Measurements from ENCODE around the gene ZCWPW1.
"Not testable (repeated sequence)": the region's sequence is repeated elsewhere in the genome, so short reads cannot be mapped to it uniquely, and the experiment has no call there.

ZCWPW1 gene

GRCh38 chr7:100464210-100464660 lies 35.7 kb upstream of the ZCWPW1 start, which contains the start of gene SPACDR:
SPACDR (minus strand) TSS chr7:100464260; CDS start chr7:100464025, 235 bp downstream.
- DNase-seq (ENCODE audit: low read depth, low spot score): no peak

DNA sequence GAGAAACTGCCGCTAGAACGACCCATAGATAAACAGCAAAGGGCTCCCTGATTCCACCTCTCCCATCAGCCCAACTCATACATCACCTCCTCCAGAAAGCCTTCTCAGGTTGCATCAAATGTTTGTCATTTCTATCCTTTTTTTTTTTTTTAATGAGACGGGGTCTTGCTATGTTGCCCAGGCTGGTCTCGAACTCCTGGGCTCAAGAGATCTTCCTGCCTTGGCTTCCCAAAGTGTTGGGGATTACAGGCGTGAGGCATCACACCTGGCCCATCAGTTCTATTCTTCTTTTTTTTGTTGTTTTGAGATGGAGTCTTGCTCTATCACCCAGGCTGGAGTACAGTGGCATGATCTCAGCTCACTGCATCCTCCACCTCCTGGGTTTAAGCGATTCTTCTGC lies 28.5 kb upstream of the ZCWPW1 start:
- H3K4me3 ChIP-seq (ENCODE audit: low read length): no peak overlapping the region
- DNase-seq (ENCODE audit: low read depth, low spot score): no peak

More at GRCh38 chr7:100464210-100464660, 35.7 kb upstream of the ZCWPW1 start, which contains the start of gene SPACDR:
- H3K4me3 ChIP-seq (ENCODE audit: low read length): no peak within 1 kb of the TSS

DNA sequence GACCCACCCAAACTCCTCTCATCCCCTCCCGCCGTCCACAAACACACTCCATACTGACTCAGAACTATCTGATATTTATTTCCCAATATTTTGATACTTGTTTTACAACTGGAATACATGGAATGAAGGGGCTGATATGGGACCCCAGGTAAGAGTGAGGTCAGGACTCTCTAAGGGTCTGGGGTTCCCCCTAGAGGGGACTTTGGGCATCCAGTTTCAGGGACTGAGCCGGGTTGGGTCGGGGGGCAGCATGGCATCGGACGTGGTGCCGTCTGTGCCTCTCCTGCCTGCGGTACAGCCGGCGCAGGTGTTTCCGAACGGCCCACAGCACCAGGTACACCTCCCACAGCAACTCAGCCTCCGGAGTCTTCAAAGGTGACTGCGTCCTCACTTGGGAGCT lies 28.1 kb upstream of the ZCWPW1 start:
- DNase-seq (ENCODE audit: low read depth, low spot score): no peak
- no peak overlapping the region for H3K4me3 ChIP-seq (ENCODE audit: low read length)

- no peak for DNase-seq (ENCODE audit: low read depth, low spot score)
- no peak overlapping the region for H3K4me3 ChIP-seq (ENCODE audit: low read length)
These were observed 26.7 kb upstream of the ZCWPW1 start for GRCh38 chr7:100455206-100455605.

DNA sequence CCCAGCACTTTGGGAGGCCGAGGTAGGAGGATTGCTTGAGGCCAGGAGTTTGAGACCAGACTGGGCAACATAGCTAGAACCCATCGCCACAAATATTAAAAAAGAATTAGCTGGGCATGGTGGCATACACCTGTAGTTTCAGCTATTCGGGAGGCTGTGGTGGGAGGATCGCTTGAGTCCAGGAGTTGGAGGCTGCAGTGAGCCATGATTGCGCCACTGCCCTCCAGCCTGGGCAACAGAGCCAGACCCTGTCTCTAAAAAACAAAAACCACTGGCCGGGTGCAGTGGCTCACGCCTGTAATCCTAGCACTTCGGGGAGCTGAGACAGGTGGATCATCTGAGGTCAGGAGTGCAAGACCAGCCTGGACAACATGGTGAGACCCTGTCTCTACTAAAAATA lies 25.4 kb upstream of the ZCWPW1 start:
- not testable (repeated sequence) for H3K4me3 ChIP-seq (ENCODE audit: low read length); DNase-seq (ENCODE audit: low read depth, low spot score)

DNA sequence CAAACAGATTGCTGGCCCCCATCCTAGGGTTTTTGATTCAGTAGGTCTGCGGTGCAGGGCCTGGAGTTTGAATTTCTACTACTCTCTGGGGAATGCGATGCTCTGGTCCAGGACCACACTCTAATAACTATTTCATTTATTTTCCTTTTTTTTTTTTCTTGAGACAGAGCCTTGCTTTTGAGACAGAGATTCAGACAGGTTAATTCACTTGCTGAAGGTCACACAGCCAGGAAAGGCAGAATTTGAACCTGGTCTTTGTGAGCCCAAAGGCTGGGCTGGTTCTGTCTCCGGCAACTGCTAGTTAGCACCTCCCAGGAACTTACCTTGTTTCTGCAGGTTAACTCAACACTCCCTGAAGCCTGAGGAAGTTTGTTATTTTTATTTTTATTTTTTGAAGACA lies 24.0 kb upstream of the ZCWPW1 start:
- no peak for DNase-seq (ENCODE audit: low read depth, low spot score)
- no peak overlapping the region for H3K4me3 ChIP-seq (ENCODE audit: low read length)

DNA sequence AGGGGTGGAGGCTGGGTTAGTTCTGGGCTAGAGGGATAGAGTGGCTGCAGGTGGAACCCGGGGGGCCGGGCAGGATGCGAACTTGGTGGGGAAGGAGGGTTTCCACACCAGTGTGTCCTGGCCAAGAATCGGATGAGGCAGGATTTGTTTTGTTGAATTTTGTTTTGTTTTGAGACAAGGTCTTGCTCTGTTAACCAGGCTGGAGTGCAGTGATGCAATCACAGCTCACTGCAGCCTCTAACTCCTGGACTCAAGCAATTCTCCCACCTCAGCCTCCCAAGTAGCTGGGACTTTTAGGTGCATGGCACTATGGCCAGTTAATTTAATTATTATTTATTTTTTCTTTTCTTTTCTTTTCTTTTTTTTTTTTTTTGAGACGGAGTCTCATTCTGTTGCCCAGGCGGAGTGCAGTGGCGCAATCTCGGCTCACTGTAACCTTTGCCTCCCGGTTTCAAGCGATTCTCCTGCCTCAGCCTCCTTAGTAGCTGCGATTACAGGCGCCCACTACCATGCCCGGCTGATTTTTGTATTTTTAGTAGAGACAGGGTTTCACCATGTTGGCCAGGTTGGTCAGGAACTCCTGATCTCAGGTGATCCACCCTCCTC lies 20.8 kb upstream of the ZCWPW1 start:
- DNase-seq (ENCODE audit: low read depth, low spot score): no peak
- H3K4me3 ChIP-seq (ENCODE audit: low read length): no peak overlapping the region

DNA sequence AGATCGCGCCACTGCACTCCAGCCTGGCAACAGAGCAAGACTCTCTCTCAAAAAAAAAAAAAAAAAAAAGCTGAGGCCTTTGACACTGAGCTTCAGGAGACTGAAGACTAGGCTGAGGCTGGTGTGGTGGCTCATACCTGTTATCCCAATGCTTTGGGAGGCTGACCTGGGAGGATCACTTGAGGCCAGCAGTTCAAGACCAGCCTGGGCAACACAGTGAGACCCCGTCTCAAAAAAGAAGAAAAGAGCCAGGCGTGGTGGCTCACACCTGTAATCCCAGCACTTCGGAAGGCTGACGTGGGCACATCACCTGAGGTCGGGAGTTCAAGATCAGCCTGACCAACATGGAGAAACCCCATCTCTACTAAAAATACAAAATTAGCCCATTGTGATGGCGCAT lies 18.9 kb upstream of the ZCWPW1 start:
- DNase-seq (ENCODE audit: low read depth, low spot score): not testable (repeated sequence)

DNA sequence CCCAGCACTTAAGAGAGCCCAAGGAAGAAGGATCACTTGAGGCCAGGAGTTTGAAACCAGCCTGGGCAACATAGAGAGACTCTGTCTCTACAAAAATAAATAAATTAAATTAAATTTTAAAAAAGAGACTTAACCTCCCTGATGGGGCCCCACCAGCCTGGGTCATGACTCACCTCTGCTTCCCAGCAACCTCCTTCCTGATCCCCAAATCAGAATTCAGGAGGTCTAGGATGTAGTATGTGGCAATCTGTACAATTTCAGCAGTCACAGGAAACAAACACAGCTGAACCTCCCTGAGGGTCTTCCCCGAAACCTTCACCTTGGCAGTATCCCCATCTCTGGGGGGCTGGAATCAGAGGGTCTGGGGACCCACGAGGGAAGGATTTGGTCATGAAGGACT lies 17.5 kb upstream of the ZCWPW1 start:
- no peak overlapping the region for H3K4me3 ChIP-seq (ENCODE audit: low read length)
- no peak for DNase-seq (ENCODE audit: low read depth, low spot score)

More for the DNA sequence above, 18.9 kb upstream of the ZCWPW1 start:
- H3K4me3 ChIP-seq (ENCODE audit: low read length): not testable (repeated sequence)

DNA sequence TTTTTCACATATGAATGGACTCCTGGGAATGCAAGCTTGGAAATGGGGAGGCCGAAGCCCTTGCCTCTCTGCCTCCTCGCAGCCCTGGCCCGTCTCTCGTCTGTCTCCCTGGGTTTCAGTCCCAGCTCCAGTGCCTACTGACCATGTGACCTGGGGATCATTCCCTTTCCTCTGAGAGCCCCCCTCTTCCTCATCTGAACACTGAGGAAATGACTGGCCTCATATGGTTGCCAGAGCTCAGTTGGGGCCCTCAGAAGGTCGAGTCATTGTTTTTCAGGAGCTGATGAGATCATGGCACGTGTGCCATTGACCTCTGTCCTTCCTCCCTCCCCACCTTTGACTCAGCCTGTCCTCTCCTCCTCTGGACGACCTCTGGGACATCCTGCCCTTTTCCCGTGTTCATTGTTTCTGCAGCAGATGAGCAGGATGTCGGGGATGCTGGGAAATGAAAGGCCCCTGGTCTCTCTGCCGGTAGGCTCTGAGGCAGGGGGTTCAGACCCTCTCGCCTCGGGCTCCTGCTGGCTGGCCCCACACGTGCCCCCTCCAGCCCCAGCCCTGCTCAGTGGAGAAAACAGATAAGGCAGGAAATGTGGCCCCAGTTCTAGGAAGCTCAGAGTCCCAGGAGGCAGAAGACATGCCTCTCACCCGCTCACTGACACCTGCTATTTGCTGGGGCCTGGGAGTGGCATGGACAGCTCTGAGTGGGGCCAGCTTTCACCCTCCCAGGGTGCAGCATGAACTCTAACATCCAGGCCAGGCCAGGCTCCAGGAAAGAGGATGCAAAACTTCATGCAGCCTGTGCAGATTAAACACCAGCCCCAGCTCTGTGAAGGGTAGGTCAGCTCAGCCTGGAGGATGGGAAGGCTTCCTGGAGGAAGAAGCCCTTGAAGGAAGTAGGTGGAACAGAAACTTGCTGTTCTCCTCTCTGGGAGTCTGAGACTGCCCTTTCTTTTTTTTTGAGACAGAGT lies 16.1 kb upstream of the ZCWPW1 start:
- DNase-seq (ENCODE audit: low read depth, low spot score): no peak
- H3K4me3 ChIP-seq (ENCODE audit: low read length): no peak overlapping the region

DNA sequence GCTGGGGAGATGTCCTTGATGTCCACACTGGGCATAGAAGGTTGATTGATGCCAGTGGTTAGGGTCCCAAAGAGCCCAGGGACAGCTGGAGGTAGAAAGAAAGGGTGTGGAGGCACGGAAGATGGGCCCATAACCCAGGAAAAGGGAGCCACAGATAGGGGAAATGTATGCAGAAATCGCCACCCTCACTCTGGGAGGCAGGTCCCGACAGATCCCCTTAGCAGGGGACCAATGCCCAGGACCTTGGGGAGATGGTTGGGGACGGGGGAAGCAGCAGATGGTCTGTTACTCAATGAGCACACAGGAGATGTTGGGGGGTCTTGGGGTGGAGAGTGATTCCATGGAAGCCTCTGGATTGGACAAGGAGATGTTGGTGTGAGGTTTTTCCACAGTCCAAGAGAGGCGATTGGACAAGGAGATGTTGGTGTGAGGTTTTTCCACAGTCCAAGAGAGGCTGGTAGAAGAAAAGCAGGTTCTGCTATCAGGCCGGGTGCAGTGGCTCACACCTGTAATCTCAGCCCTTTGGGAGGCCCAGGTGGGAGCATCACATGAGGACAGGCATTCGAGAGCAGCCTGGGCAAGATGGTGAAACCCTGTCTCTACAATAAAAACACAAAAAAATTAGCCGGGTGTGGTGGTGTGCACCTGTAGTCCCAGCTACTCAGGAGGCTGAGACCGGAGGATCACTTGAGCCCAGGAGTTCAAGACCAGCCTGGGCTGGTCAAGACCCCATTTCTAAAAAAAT lies 14.8 kb upstream of the ZCWPW1 start:
- no peak overlapping the region for H3K4me3 ChIP-seq (ENCODE audit: low read length)

DNA sequence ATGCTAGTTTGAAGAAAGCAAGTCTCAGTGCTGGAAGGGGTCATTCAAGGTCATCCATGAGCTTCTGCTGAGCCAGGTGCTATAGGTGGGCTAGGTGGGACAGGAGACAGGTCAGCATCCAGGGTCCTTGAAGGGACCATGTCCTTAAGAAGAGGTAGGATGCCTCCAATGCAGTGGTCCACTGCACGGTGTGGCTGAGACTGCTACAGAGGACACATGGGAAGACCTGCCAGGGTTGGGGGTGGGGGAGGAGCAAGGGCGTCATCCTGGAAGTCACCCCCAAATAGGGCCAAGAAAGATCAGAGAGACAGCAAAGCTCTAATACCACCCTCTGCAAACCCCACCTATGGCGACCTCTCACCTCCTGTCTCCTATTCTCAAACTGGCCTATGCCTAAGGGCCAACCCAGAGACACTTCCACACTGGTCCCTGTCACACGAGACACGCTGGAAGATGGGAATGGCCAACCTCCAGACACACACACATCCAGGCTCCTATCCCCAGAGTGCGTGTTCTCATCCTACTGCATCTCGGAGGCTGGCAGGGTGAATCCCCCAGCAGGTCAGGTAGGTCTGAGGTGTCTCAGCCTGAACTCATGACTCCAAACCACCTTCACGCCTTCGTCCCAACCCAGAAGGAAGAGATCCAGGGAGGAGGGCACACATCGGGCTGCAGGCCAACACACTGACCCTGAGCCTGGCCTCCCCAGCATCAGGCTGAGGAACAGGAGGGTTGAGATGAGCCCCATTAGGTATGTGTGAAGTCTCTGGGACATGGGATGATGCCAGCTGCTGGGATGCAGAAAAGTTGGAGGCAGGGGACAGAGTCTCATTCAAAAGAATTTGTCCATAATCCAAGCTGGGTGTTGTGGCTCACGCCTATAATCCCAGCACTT lies 13.4 kb upstream of the ZCWPW1 start:
- H3K4me3 ChIP-seq (ENCODE audit: low read length): no peak overlapping the region
- no peak for DNase-seq (ENCODE audit: low read depth, low spot score)

More for the DNA sequence above, 14.8 kb upstream of the ZCWPW1 start:
- no peak for DNase-seq (ENCODE audit: low read depth, low spot score)

GRCh38 chr7:100439244-100439643 lies 10.7 kb upstream of the ZCWPW1 start:
- H3K4me3 ChIP-seq (ENCODE audit: low read length); DNase-seq (ENCODE audit: low read depth, low spot score): not testable (repeated sequence)

DNA sequence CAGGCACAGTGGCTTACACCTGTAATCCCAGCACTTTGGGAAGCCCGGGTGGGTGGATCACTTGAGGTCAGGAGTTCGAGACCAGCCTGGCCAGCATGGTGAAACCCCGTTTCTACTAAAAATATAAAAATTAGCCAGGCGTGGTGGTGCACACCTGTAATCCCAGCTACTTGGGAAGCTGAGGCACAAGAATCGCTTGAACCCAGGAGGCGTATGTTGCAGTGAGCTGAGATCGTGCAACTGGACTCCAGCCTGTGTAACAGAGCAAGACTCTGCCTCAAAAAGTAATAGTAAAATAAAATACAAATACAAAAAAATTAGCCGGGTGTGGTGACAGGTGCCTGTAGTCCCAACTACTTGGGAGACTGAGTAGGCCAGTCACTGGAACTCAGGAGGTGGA lies 10.2 kb upstream of the ZCWPW1 start:
- not testable (repeated sequence) for H3K4me3 ChIP-seq (ENCODE audit: low read length); DNase-seq (ENCODE audit: low read depth, low spot score)

GRCh38 chr7:100438172-100438571 lies 9.7 kb upstream of the ZCWPW1 start:
- DNase-seq (ENCODE audit: low read depth, low spot score): no peak
- no peak overlapping the region for H3K4me3 ChIP-seq (ENCODE audit: low read length)

- DNase-seq (ENCODE audit: low read depth, low spot score): no peak
- H3K4me3 ChIP-seq (ENCODE audit: low read length): peak overlapping the region; percentile 81
These were observed 8.9 kb upstream of the ZCWPW1 start for GRCh38 chr7:100437150-100438100.
